ENCODE results near the gene PAK3. TPM values are rescaled to one million over a fixed set of nuclear protein-coding genes. Genes with fewer than 3 reads are reported as not detected.

The PAK3 gene
- total and polyA plus RNA-seq, 9 of the 15 experiments (the other 6 are each of a cell fraction or from before 2014, with no cell fraction given) = not detected

- CTCF ChIA-PET (ENCODE audit: low intra/inter-chr PET ratio) = no interaction called here
- no peak overlapping the region for H2AFZ ChIP-seq (ENCODE audit: low read depth, low read length)
- no peaks in the 10 kb centered on the region for H3K4me1 ChIP-seq (replicated peaks in 1 of 2; ENCODE audit: control insufficient read depth in 2 of 2, insufficient read depth in 2 of 2, low read length in 2 of 2)
- no peak overlapping the region for H3K27ac ChIP-seq (ENCODE audit: extremely low read depth, low read depth, low read length)
- H3K27me3 ChIP-seq (ENCODE audit: control insufficient read depth in 2 of 2, insufficient read depth in 2 of 2, low read length in 2 of 2) = no peaks in the 10 kb centered on the region
- intact Hi-C loops (cut with micrococcal nuclease) (no loop called here), in situ Hi-C loops (cut with MboI) (no loop called here)
- ATAC-seq (no peak), DNase-seq (ENCODE audit: extremely low read depth in 1 of 4, low spot score in 3 of 4) (no peak), FAIRE-seq (no peak)
- no peak overlapping the region for H3K4me3 ChIP-seq
- no peaks in the 10 kb centered on the region for H3K9me1 ChIP-seq (ENCODE audit: control insufficient read depth, insufficient read depth, low read length)
- BruUV-seq (replicated peaks) = no TSS peak
- 0% methylated on average over 1 of the region's 1 CpG for WGBS (ENCODE audit: insufficient coverage, low coverage, missing lambda C conversion rate)
- no peaks in the 10 kb centered on the region for H3K36me3 ChIP-seq (ENCODE audit: control insufficient read depth, insufficient read depth, low read length)
- H4K20me1 ChIP-seq (replicated peaks; ENCODE audit: control insufficient read depth, insufficient read depth, low read length) = no peaks in the 10 kb centered on the region
- no peak overlapping the region for H3K4me2 ChIP-seq (ENCODE audit: insufficient read depth, low read length)
- H3K79me2 ChIP-seq (ENCODE audit: control insufficient read depth, insufficient read depth, low read length) = no peaks in the 10 kb centered on the region
- no peak overlapping the region for H3K9ac ChIP-seq (ENCODE audit: insufficient read depth in 1 of 2, low read depth in 2 of 2, low read length in 2 of 2)
- TF ChIP-seq CCNT2 (IDR thresholded peaks at IDR 0.05; ENCODE audit: borderline replicate concordance, extremely low read depth, insufficient read length, low read depth, low read length) = no peak
- TF ChIP-seq KDM1A (IDR thresholded peaks at IDR 0.05) = no peak
- TF ChIP-seq CBFA2T2 (conservative IDR thresholded peaks at IDR 0.05) = no peak
- TF ChIP-seq PTBP1 (IDR thresholded peaks at IDR 0.05; ENCODE audit: low read depth, low read length) = no peak
- no peak for TF ChIP-seq PPARD (CRISPR knock-in tag; IDR thresholded peaks at IDR 0.05)
- no peak for TF ChIP-seq GABPB2 (CRISPR knock-in tag; conservative IDR thresholded peaks at IDR 0.05)
- no peaks in the 10 kb centered on the region for H3K9me3 ChIP-seq (replicated peaks; ENCODE audit: control insufficient read depth, insufficient read depth, low read depth, low read length)
- POLR2A ChIA-PET = no interaction called here
These were observed 18.8 kb downstream of the PAK3 start for GRCh38 chrX:111114806-111115205.

- H3K4me1 ChIP-seq (replicated peaks in 1 of 2; ENCODE audit: control insufficient read depth in 2 of 2, insufficient read depth in 2 of 2, low read length in 2 of 2) = no peaks in the 10 kb centered on the region
- in situ Hi-C loops (cut with MboI) = no loop called here
- BruUV-seq (replicated peaks) = no TSS peak
- no peaks in the 10 kb centered on the region for H3K9me1 ChIP-seq (ENCODE audit: control insufficient read depth, insufficient read depth, low read length)
- intact Hi-C loops (cut with micrococcal nuclease) = no loop called here
- ChIA-PET POLR2A (no interaction called here), CTCF (ENCODE audit: low intra/inter-chr PET ratio) (no interaction called here)
- WGBS (ENCODE audit: insufficient coverage, low coverage, missing lambda C conversion rate) = 0% methylated on average over 1 of the region's 1 CpG
- FAIRE-seq = no peak
- H3K9me3 ChIP-seq (replicated peaks; ENCODE audit: control insufficient read depth, insufficient read depth, low read depth, low read length) = no peaks in the 10 kb centered on the region
- no peaks in the 10 kb centered on the region for H4K20me1 ChIP-seq (replicated peaks; ENCODE audit: control insufficient read depth, insufficient read depth, low read length)
- H3K36me3 ChIP-seq (ENCODE audit: control insufficient read depth, insufficient read depth, low read length) = no peaks in the 10 kb centered on the region
- H3K27me3 ChIP-seq (ENCODE audit: control insufficient read depth in 2 of 2, insufficient read depth in 2 of 2, low read length in 2 of 2) = no peaks in the 10 kb centered on the region
- TF ChIP-seq GATAD2A (IDR thresholded peaks at IDR 0.05) (no peak), NBN (IDR thresholded peaks at IDR 0.05; ENCODE audit: low read depth) (no peak), FOXM1 (IDR thresholded peaks at IDR 0.05; ENCODE audit: low read depth) (no peak), FOXM1 (CRISPR knock-in tag; IDR thresholded peaks at IDR 0.05; ENCODE audit: low read depth) (no peak)
- H3K4me2 ChIP-seq (ENCODE audit: insufficient read depth, low read length) = no peak overlapping the region
- H2AFZ ChIP-seq (ENCODE audit: low read depth, low read length) = no peak overlapping the region
- no peak overlapping the region for H3K27ac ChIP-seq (ENCODE audit: extremely low read depth, low read depth, low read length)
- no peaks in the 10 kb centered on the region for H3K79me2 ChIP-seq (ENCODE audit: control insufficient read depth, insufficient read depth, low read length)
- H3K9ac ChIP-seq (ENCODE audit: insufficient read depth in 1 of 2, low read depth in 2 of 2, low read length in 2 of 2) = no peak overlapping the region
- ATAC-seq = no peak
- H3K4me3 ChIP-seq = no peak overlapping the region
- no peak for DNase-seq (ENCODE audit: extremely low read depth in 1 of 4, low spot score in 3 of 4)
These were observed 20.7 kb downstream of the PAK3 start for GRCh38 chrX:111116666-111117065.
